PC-3 (cell line): ENCODE results near the gene EPHB1. TPM values are rescaled to one million over a fixed set of nuclear protein-coding genes. Genes with fewer than 3 reads are reported as not detected.
A peak's percentile ranks its signal among the peaks of the same experiment; 100 is the strongest.

Experiments
- ATAC-seq: fragments of 200-7000 bp; cut with Tn5 transposase; 2 replicates; pipeline ENCODE4 v1.9.1; 2020; ENCODE audit warnings: mild to moderate bottlenecking, moderate library complexity
- BruUV-seq: library from RNA; stranded (reverse); fragments of 400-500 nt; replicated peaks from 2 replicates; lab custom pipeline; 2021; lab: Mats Ljungman, UMichigan
- CTCF ChIA-PET: fragments of 300-600 bp; sonication (Branson Sonifier 250); formaldehyde crosslinking; loops from one replicate; lab custom pipeline; 2022; ENCODE audit warnings: antibody characterized with exemption; lab: Charles Lee
- POLR2A ChIA-PET: fragments of 300-600 bp; sonication (Branson Sonifier 250); formaldehyde crosslinking; loops from one replicate; lab custom pipeline; 2022; ENCODE audit warnings: antibody characterized with exemption; ENCODE audit not compliant: unreplicated experiment; lab: Charles Lee
- DNase-seq: peaks from one replicate; pipeline ENCODE4 v3.0.0-alpha.2; 2015
- H2AFZ ChIP-seq: fragments of 300-600 bp; sonication (generic); 2 replicates; pipeline ENCODE4 v1.6.0; 2016; ENCODE audit warnings: antibody characterized with exemption, low read length
- H3F3A ChIP-seq: fragments of 300-600 bp; sonication (generic); one replicate; pipeline ENCODE4 v1.6.0; 2017; ENCODE audit warnings: antibody characterized with exemption, low read length, control low read depth, mild to moderate bottlenecking; ENCODE audit not compliant: unreplicated experiment
- H3K27ac ChIP-seq: fragments of 300-600 bp; sonication (generic); 2 replicates; pipeline ENCODE4 v1.5.1; 2016; ENCODE audit warnings: mild to moderate bottlenecking, low read length
- H3K27me3 ChIP-seq: fragments of 300-600 bp; sonication (generic); 2 replicates; pipeline ENCODE4 v1.6.1; 2016; ENCODE audit warnings: low read length, mixed read lengths
- H3K36me3 ChIP-seq: fragments of 300-600 bp; sonication (generic); 2 replicates; pipeline ENCODE4 v1.6.1; 2016; ENCODE audit warnings: low read depth, mixed run types, low read length, mixed read lengths
- H3K4me1 ChIP-seq: fragments of 300-600 bp; sonication (generic); 2 replicates; pipeline ENCODE4 v1.5.1; 2016; ENCODE audit warnings: low read length; ENCODE audit not compliant: insufficient read depth
- H3K4me2 ChIP-seq: fragments of 300-600 bp; sonication (generic); 2 replicates; pipeline ENCODE4 v1.6.0; 2016; ENCODE audit warnings: low read length
- H3K4me3 ChIP-seq: fragments of 300-600 bp; sonication (generic); 2 replicates; pipeline ENCODE4 v1.5.1; 2016; ENCODE audit warnings: mild to moderate bottlenecking, low read length, mixed read lengths
- H3K79me2 ChIP-seq: fragments of 300-600 bp; sonication (generic); 2 replicates; pipeline ENCODE4 v1.6.1; 2017; ENCODE audit warnings: low read length, mixed read lengths
- H3K9ac ChIP-seq: fragments of 300-600 bp; sonication (generic); 2 replicates; pipeline ENCODE4 v1.6.0; 2016; ENCODE audit warnings: mild to moderate bottlenecking, low read length
- H3K9me2 ChIP-seq: fragments of 300-600 bp; sonication (generic); replicated peaks from 2 replicates; pipeline ENCODE4 v1.6.1; 2016; ENCODE audit warnings: mixed run types, low read length, mixed read lengths
- H3K9me3 ChIP-seq: fragments of 300-600 bp; sonication (generic); 2 replicates; pipeline ENCODE4 v1.6.1; 2016; ENCODE audit warnings: low read length, mixed read lengths
- H4K20me1 ChIP-seq: fragments of 300-600 bp; sonication (generic); 2 replicates; pipeline ENCODE4 v1.6.1; 2016; ENCODE audit warnings: low read length, mixed read lengths
- CTCF ChIP-seq: fragments of 300-600 bp; sonication (generic); conservative IDR thresholded peaks from 2 replicates; pipeline ENCODE4 v1.5.1; 2017; ENCODE audit warnings: antibody characterized with exemption, low read depth, mild to moderate bottlenecking, low read length
- EZH2 ChIP-seq: fragments of 300-600 bp; sonication (generic); IDR thresholded peaks from one replicate; pipeline ENCODE4 v1.6.1; 2017; ENCODE audit warnings: antibody characterized with exemption, mild to moderate bottlenecking, low read length; ENCODE audit not compliant: unreplicated experiment
- EZH2phosphoT487 ChIP-seq: fragments of 300-600 bp; sonication (generic); IDR thresholded peaks from 2 replicates; pipeline ENCODE4 v1.6.1; 2018; ENCODE audit warnings: mild to moderate bottlenecking, antibody characterized with exemption, low read length, borderline replicate concordance
- intact Hi-C: fragments of 100-400 bp; cut with micrococcal nuclease; formaldehyde crosslinking; loops from 2 replicates; pipeline ENCODE4 v1.9.0; 2023
- total RNA-seq: library from RNA; depleted of rRNA; stranded (reverse); fragments of >200 nt; gene quantifications from 2 replicates; pipeline ENCODE4 v1.2.3, GENCODE V29; 2014

The EPHB1 gene
- total RNA-seq, 1 experiment from 2014 or later, result 0.69 TPM

GRCh38 chr3:134798681-134799311 lies 3.7 kb downstream of the EPHB1 start:
- Histone ChIP-seq H3K4me1 (no peaks in the 10 kb centered on the region), H3K79me2 (no peaks in the 10 kb centered on the region), H3F3A (no peaks in the 10 kb centered on the region), H3K9ac (no peak overlapping the region), H3K4me2 (no peak overlapping the region), H3K27ac (no peak overlapping the region), H4K20me1 (no peaks in the 10 kb centered on the region), H3K9me2 (no peaks in the 10 kb centered on the region), H3K4me3 (no peak overlapping the region), H3K27me3 (peaks cover 28% of the 10 kb centered on the region), H3K36me3 (no peaks in the 10 kb centered on the region), H3K9me3 (no peaks in the 10 kb centered on the region), H2AFZ (no peak overlapping the region)
- no TSS peak for BruUV-seq
- intact Hi-C loops, result no loop called here
- no peak for TF ChIP-seq EZH2
- TF ChIP-seq CTCF, result no peak
- no peak for TF ChIP-seq EZH2phosphoT487
- CTCF ChIA-PET, result no interaction called here
- ATAC-seq (no peak), DNase-seq (no peak)
- POLR2A ChIA-PET, result no interaction called here

GRCh38 chr3:134799393-134799792 lies 4.3 kb downstream of the EPHB1 start:
- Histone ChIP-seq H3F3A (no peaks in the 10 kb centered on the region), H3K9me3 (no peaks in the 10 kb centered on the region), H4K20me1 (no peaks in the 10 kb centered on the region), H3K27me3 (peaks cover 28% of the 10 kb centered on the region), H3K36me3 (no peaks in the 10 kb centered on the region), H3K4me1 (no peaks in the 10 kb centered on the region), H3K9me2 (no peaks in the 10 kb centered on the region), H3K4me2 (no peak overlapping the region), H3K9ac (no peak overlapping the region), H3K27ac (no peak overlapping the region), H2AFZ (no peak overlapping the region), H3K79me2 (no peaks in the 10 kb centered on the region), H3K4me3 (no peak overlapping the region)
- BruUV-seq, result no TSS peak
- POLR2A ChIA-PET, result no interaction called here
- intact Hi-C loops, result no loop called here
- TF ChIP-seq EZH2 (no peak), EZH2phosphoT487 (no peak), CTCF (no peak)
- CTCF ChIA-PET, result no interaction called here
- DNase-seq (peak; percentile 1), ATAC-seq (no peak)

- ATAC-seq, result no peak
- no peaks in the 10 kb centered on the region for H4K20me1 ChIP-seq
- no peak overlapping the region for H3K4me3 ChIP-seq
- no peak for DNase-seq
- CTCF ChIA-PET, result no interaction called here
- H2AFZ ChIP-seq, result no peak overlapping the region
- POLR2A ChIA-PET, result no interaction called here
- intact Hi-C loops, result no loop called here
- H3K9ac ChIP-seq, result no peak overlapping the region
- no peaks in the 10 kb centered on the region for H3K79me2 ChIP-seq
- TF ChIP-seq EZH2phosphoT487, result no peak
- TF ChIP-seq CTCF, result no peak
- no peak for TF ChIP-seq EZH2
- no peaks in the 10 kb centered on the region for H3F3A ChIP-seq
- H3K27me3 ChIP-seq, result peaks cover 16% of the 10 kb centered on the region
- H3K9me3 ChIP-seq, result no peaks in the 10 kb centered on the region
- BruUV-seq, result no TSS peak
- H3K9me2 ChIP-seq, result no peaks in the 10 kb centered on the region
- H3K36me3 ChIP-seq, result no peaks in the 10 kb centered on the region
- no peaks in the 10 kb centered on the region for H3K4me1 ChIP-seq
- H3K4me2 ChIP-seq, result no peak overlapping the region
- no peak overlapping the region for H3K27ac ChIP-seq
These were observed 6.3 kb downstream of the EPHB1 start for GRCh38 chr3:134801204-134801958.
